Prostate gland (tissue), 2 donors: ENCODE measurements around the gene LAMA2. TPM values are rescaled to one million over a fixed set of nuclear protein-coding genes. Genes with fewer than 3 reads are reported as not detected.

Experiments used
- DNase-seq: peaks from one replicate; pipeline ENCODE4 v3.0.0-alpha.2; 2019; ENCODE audit warnings: low spot score
- H3K27ac ChIP-seq, 2 donors: fragments of 200-600 bp; sonication (generic); 2 replicates each; pipeline ENCODE4 v1.5.1; 2017 to 2019
- H3K27me3 ChIP-seq: fragments of 200-600 bp; sonication (generic); replicated peaks from 2 replicates; pipeline ENCODE4 v1.5.1; 2019; ENCODE audit not compliant: insufficient read depth
- H3K36me3 ChIP-seq, 2 donors: fragments of 200-600 bp; sonication (generic); 1 replicate in 1 of 2; 2 replicates in 1 of 2; pipeline versions ENCODE4 v1.5.1 to v1.8.1; 2017 to 2019
- H3K4me1 ChIP-seq: fragments of 200-600 bp; sonication (generic); replicated peaks from 2 replicates; pipeline ENCODE4 v1.5.1; 2019
- H3K4me3 ChIP-seq, 2 donors: fragments of 200-600 bp; sonication (generic); 2 replicates each; pipeline ENCODE4 v1.5.1; 2017 to 2019
- H3K9me3 ChIP-seq: fragments of 200-600 bp; sonication (generic); 2 replicates; pipeline ENCODE4 v1.5.1; 2017
- POLR2A ChIP-seq: fragments of 450-650 bp; IDR thresholded peaks from one replicate; pipeline ENCODE4 v1.6.1; 2016; ENCODE audit warnings: antibody characterized with exemption, mild to moderate bottlenecking
- POLR2AphosphoS5 ChIP-seq: sonication (generic); formaldehyde crosslinking; IDR thresholded peaks from one replicate; pipeline ENCODE4 v1.6.1; 2017; ENCODE audit warnings: antibody characterized with exemption
- WGBS: methylation state at CpG from one replicate; pipeline ENCODE4 v1.1.5; 2018; 5-methylcytosine and 5-hydroxymethylcytosine counted together
- intact Hi-C: fragments of 100-400 bp; cut with DNase I; formaldehyde crosslinking; loops from one replicate; pipeline ENCODE4 v1.14.2; 2022
- total RNA-seq, 2 donors: library from RNA; depleted of rRNA; stranded (reverse); fragments of >200 nt; gene quantifications; one replicate each; pipeline ENCODE4 v1.1.0, GENCODE V29; 2016
- TF ChIP-seq, protein P1 (sequence below), 4 experiments: fragments of 200-600 bp in 2 of 4; fragments of 450-650 bp in 2 of 4; sonication (generic) in 2 of 4; IDR thresholded peaks; 1 replicate in 3 of 4; 2 replicates in 1 of 4; pipeline ENCODE4 v1.5.1; 2016 to 2019; ENCODE audit warnings: antibody characterized with exemption in 4 of 4, mild to moderate bottlenecking in 2 of 4, moderate library complexity in 2 of 4

LAMA2 gene
- total RNA-seq, 2 donors from 2014 or later: 10.1 to 89.1 TPM

DNA sequence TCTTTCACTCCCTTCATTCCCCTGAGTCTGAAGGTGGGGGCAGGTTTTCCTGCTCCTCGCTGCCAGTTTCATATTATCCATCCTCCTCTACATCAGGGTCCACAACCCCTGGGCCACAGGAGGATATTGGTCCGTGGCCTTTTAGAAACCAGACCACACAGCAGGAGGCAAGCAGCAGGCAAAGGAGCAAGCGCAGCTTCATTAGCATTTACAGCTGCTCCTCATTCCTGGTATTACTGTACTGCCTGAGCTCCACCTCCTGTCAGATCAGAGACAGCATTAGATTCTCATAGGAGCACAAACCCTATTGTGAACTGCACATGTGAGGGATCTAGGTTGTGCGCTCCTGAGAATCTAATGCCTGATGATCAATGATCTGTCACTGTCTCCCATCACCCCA is 446.7 kb downstream of the LAMA2 start:
- WGBS: 83% methylated on average over 4 of the region's 4 CpGs
- no peaks in the 10 kb centered on the region for H3K4me1 ChIP-seq
- no peak for DNase-seq

DNA sequence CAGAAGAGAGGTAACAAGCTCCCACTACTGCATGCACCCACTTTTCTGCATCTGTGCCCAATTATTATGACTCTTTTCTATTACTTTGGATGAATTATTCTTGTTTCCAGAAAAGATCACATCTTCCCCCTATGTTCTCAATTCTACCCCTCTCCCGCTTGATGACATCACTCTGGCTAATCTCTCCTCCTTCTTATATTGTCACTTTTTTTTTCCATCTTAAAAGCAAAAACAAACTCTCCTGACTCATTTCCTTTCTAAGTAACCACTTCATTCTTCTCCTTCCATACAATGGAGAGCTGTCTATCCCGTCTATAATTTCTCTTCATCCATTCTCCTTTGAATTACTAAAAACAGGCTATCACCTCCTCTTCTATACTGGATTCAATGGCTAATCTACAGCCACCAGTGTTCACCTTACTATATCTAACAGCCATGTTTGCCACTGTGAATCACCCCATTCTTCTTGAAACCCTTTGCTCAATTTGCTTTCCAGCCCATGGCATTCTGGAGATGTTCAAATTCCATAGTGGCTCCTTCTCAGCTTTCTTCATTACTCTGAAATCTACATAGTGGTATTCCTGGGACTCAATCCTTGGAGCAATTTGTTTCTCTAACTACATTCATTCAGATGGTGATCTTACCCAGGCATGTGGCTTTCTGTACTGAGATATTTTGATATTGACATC is 448.7 kb downstream of the LAMA2 start:
- 74% methylated on average over 2 of the region's 2 CpGs for WGBS

More for the DNA sequence above, 446.7 kb downstream of the LAMA2 start:
- no peak overlapping the region for H3K27ac ChIP-seq
- TF ChIP-seq POLR2A (no peak), POLR2AphosphoS5 (no peak)
- TF ChIP-seq, protein P1, sequence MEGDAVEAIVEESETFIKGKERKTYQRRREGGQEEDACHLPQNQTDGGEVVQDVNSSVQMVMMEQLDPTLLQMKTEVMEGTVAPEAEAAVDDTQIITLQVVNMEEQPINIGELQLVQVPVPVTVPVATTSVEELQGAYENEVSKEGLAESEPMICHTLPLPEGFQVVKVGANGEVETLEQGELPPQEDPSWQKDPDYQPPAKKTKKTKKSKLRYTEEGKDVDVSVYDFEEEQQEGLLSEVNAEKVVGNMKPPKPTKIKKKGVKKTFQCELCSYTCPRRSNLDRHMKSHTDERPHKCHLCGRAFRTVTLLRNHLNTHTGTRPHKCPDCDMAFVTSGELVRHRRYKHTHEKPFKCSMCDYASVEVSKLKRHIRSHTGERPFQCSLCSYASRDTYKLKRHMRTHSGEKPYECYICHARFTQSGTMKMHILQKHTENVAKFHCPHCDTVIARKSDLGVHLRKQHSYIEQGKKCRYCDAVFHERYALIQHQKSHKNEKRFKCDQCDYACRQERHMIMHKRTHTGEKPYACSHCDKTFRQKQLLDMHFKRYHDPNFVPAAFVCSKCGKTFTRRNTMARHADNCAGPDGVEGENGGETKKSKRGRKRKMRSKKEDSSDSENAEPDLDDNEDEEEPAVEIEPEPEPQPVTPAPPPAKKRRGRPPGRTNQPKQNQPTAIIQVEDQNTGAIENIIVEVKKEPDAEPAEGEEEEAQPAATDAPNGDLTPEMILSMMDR (IDR thresholded peaks at IDR 0.05): no peak
- no peaks in the 10 kb centered on the region for H3K27me3 ChIP-seq
- no peaks in the 10 kb centered on the region for H3K36me3 ChIP-seq
- H3K9me3 ChIP-seq: no peaks in the 10 kb centered on the region
- intact Hi-C loops: no loop called here
- H3K4me3 ChIP-seq: no peak overlapping the region

DNA sequence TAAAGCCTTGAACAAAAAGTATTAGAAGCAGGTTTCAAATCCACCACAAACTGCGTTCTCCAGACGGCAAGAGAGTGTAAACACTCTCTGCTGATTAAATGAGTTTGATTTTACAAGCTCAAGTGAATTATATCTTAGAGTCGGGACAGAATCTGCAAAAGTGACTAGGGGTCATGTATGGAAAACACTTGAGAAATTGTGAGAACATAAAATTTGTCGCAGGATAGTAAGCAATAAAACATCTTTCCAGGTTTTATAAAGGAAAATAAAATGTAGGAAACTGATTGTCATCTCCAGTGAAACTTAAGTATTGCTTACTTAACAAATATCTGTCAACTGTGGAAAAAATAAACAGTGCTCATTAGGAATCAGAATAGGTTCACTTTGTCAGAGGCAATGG is 452.9 kb downstream of the LAMA2 start:
- 25% methylated on average over 4 of the region's 4 CpGs for WGBS
- no peaks in the 10 kb centered on the region for H3K9me3 ChIP-seq
- intact Hi-C loops: no loop called here
- H3K27ac ChIP-seq: no peak overlapping the region
- DNase-seq: no peak
- no peaks in the 10 kb centered on the region for H3K36me3 ChIP-seq
- H3K27me3 ChIP-seq: no peaks in the 10 kb centered on the region
- TF ChIP-seq POLR2A (no peak), POLR2AphosphoS5 (no peak)
- TF ChIP-seq, protein P1 (IDR thresholded peaks at IDR 0.05): no peak
- H3K4me1 ChIP-seq: no peaks in the 10 kb centered on the region
- H3K4me3 ChIP-seq: no peak overlapping the region

More for the DNA sequence above, 448.7 kb downstream of the LAMA2 start:
- no peaks in the 10 kb centered on the region for H3K27me3 ChIP-seq
- no peaks in the 10 kb centered on the region for H3K36me3 ChIP-seq
- H3K27ac ChIP-seq: no peak overlapping the region
- no peak for DNase-seq
- no peaks in the 10 kb centered on the region for H3K9me3 ChIP-seq
- intact Hi-C loops: no loop called here
- H3K4me1 ChIP-seq: no peaks in the 10 kb centered on the region
- TF ChIP-seq POLR2AphosphoS5: no peak
- TF ChIP-seq, protein P1 (IDR thresholded peaks at IDR 0.05): no peak
- no peak for TF ChIP-seq POLR2A
- no peak overlapping the region for H3K4me3 ChIP-seq

DNA sequence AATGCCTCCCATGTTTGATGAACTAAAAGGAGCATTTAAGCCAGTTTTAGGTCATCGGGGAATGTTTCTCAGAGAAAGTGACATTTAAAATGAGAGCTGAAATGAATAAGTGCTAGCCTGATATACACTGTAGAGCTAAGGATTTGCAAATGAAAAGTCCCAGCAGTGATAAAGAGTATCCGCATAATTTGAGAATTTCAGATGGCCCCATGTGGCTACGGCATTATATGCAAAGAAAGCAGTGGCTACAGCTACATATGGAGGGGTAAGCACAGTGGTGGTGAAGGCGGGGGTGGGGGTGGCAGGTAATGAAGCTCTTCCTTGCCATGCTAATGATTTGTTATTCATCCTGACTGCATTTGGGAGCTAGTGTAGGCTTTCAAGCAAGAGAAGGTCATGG is 455.7 kb downstream of the LAMA2 start:
- H3K9me3 ChIP-seq: no peaks in the 10 kb centered on the region
- no peak overlapping the region for H3K27ac ChIP-seq
- intact Hi-C loops: no loop called here
- H3K36me3 ChIP-seq: no peaks in the 10 kb centered on the region
- H3K27me3 ChIP-seq: no peaks in the 10 kb centered on the region
- 92% methylated on average over 4 of the region's 4 CpGs for WGBS
- no peak for DNase-seq
- TF ChIP-seq, protein P1 (IDR thresholded peaks at IDR 0.05): no peak
- TF ChIP-seq POLR2A: no peak
- TF ChIP-seq POLR2AphosphoS5: no peak
- H3K4me3 ChIP-seq: no peak overlapping the region
- H3K4me1 ChIP-seq: no peaks in the 10 kb centered on the region

DNA sequence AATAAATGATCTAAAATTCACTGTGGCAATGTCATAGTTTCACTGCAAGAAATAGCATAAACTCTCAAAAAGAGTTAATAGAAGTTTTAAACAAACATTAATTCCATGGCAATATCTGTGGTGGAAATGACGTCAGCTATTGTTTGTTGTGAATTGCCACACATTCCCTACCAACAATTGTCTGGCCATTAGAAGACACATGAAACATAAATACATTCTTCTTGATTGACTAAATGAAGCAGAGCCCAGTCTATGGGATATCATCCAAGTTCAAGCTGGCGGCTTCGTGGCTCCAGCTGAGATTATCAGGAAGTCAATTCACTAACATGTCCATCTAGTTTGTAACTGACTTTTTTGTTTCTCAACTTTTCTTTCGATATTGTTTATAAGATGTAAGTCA is 458.0 kb downstream of the LAMA2 start:
- DNase-seq: no peak
- no peaks in the 10 kb centered on the region for H3K27me3 ChIP-seq
- no peaks in the 10 kb centered on the region for H3K4me1 ChIP-seq
- no peak overlapping the region for H3K27ac ChIP-seq
- H3K4me3 ChIP-seq: no peak overlapping the region
- intact Hi-C loops: no loop called here
- no peak for TF ChIP-seq POLR2A
- TF ChIP-seq, protein P1 (IDR thresholded peaks at IDR 0.05): no peak
- TF ChIP-seq POLR2AphosphoS5: no peak
- no peaks in the 10 kb centered on the region for H3K9me3 ChIP-seq
- 79% methylated on average over 4 of the region's 4 CpGs for WGBS
- H3K36me3 ChIP-seq: no peaks in the 10 kb centered on the region
